HuH-7 (cell line): ENCODE measurements around the gene CLK1.
"Not testable (repeated sequence)": the region's sequence is repeated elsewhere in the genome, so short reads cannot be mapped to it uniquely, and the experiment has no call there.

Experiments
- DNase-seq: peaks from one replicate; pipeline ENCODE4 v3.0.0; 2011; ENCODE audit warnings: low spot score

Gene CLK1

GRCh38 chr2:200851398-200852248 is 12.8 kb downstream of the CLK1 start:
- DNase-seq, result no peak

- DNase-seq, result no peak
Observed at GRCh38 chr2:200850512-200851256, 13.8 kb downstream of the CLK1 start.

- DNase-seq, result no peak
Observed at GRCh38 chr2:200847939-200848338, 16.5 kb downstream of the CLK1 start.

- no peak for DNase-seq
Observed at GRCh38 chr2:200847269-200847668, 17.2 kb downstream of the CLK1 start.

- no peak for DNase-seq
Observed at GRCh38 chr2:200845669-200846325, 18.7 kb downstream of the CLK1 start.

GRCh38 chr2:200845194-200845593 is 19.3 kb downstream of the CLK1 start:
- no peak for DNase-seq

GRCh38 chr2:200843993-200844948 is 20.2 kb downstream of the CLK1 start:
- no peak for DNase-seq

- DNase-seq, result no peak
Observed at GRCh38 chr2:200839513-200839912, 24.9 kb downstream of the CLK1 start.

GRCh38 chr2:200834701-200835100 is 29.8 kb downstream of the CLK1 start:
- DNase-seq, result no peak

- no peak for DNase-seq
Observed at GRCh38 chr2:200829258-200829655, 35.2 kb downstream of the CLK1 start.

- no peak for DNase-seq
Observed at GRCh38 chr2:200828572-200829257, 35.7 kb downstream of the CLK1 start.

- DNase-seq, result no peak
Observed at GRCh38 chr2:200828104-200828503, 36.4 kb downstream of the CLK1 start.

- DNase-seq, result no peak
Observed at GRCh38 chr2:200821686-200822245, 42.7 kb downstream of the CLK1 start.

GRCh38 chr2:200820573-200821234 is 43.8 kb downstream of the CLK1 start:
- no peak for DNase-seq

- DNase-seq, result not testable (repeated sequence)
Observed at GRCh38 chr2:200818732-200819131, 45.7 kb downstream of the CLK1 start.

GRCh38 chr2:200814917-200815316 is 49.5 kb downstream of the CLK1 start:
- DNase-seq, result no peak

GRCh38 chr2:200814276-200814815 is 50.1 kb downstream of the CLK1 start:
- DNase-seq, result no peak

GRCh38 chr2:200812122-200813022 is 52.1 kb downstream of the CLK1 start:
- peak; percentile 83 for DNase-seq
